ENCODE data around the gene MSL1.
A peak's percentile ranks its signal among the peaks of the same experiment; 100 is the strongest.

Gene MSL1

GRCh38 chr17:40084477-40084876 lies 37.3 kb upstream of the MSL1 start:
- ChIA-PET CTCF (interaction anchor here (0.6 to 3.1 kb wide), 4 partner anchors 9 to 84 kb away, joined by 3 to 29 read pairs (median 4); no protein-coding TSS in a partner anchor), POLR2A (no interaction called here)
- no peak for DNase-seq (ENCODE audit: extremely low spot score)
- TF ChIP-seq NFRKB (IDR thresholded peaks at IDR 0.05) (no peak), FOXK2 (IDR thresholded peaks at IDR 0.05) (no peak), L3MBTL2 (conservative IDR thresholded peaks at IDR 0.05) (no peak), HDGF (IDR thresholded peaks at IDR 0.05; ENCODE audit: borderline replicate concordance) (no peak), ZNF384 (IDR thresholded peaks at IDR 0.05) (no peak), SUZ12 (IDR thresholded peaks at IDR 0.05) (no peak), ELF4 (IDR thresholded peaks at IDR 0.05) (no peak), FOXA1 (IDR thresholded peaks at IDR 0.05) (no peak), ARNT (IDR thresholded peaks at IDR 0.05) (no peak)
- TF ChIP-seq, protein P1, sequence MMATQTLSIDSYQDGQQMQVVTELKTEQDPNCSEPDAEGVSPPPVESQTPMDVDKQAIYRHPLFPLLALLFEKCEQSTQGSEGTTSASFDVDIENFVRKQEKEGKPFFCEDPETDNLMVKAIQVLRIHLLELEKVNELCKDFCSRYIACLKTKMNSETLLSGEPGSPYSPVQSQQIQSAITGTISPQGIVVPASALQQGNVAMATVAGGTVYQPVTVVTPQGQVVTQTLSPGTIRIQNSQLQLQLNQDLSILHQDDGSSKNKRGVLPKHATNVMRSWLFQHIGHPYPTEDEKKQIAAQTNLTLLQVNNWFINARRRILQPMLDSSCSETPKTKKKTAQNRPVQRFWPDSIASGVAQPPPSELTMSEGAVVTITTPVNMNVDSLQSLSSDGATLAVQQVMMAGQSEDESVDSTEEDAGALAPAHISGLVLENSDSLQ (IDR thresholded peaks at IDR 0.05): no peak

GRCh38 chr17:40086150-40087044 lies 35.4 kb upstream of the MSL1 start:
- ChIA-PET POLR2A (interaction anchor here (0.9 to 2.2 kb wide), 4 partner anchors 25 to 51 kb away, joined by 3 to 8 read pairs (median 5); partner anchors contain the start of gene MED24), CTCF (interaction anchor here (0.6 to 3.1 kb wide), 17 partner anchors 9 to 401 kb away, joined by 3 to 29 read pairs (median 5); partner anchors contain the start of genes CSF3 and NR1D1)
- TF ChIP-seq FOXA1 (IDR thresholded peaks at IDR 0.05): no peak
- no peak for TF ChIP-seq SP1 (IDR thresholded peaks at IDR 0.05)
- no peak for TF ChIP-seq SUZ12 (IDR thresholded peaks at IDR 0.05)
- TF ChIP-seq NFRKB (IDR thresholded peaks at IDR 0.05): no peak
- no peak for TF ChIP-seq L3MBTL2 (conservative IDR thresholded peaks at IDR 0.05)
- TF ChIP-seq ZNF384 (IDR thresholded peaks at IDR 0.05): no peak
- TF ChIP-seq ARNT (IDR thresholded peaks at IDR 0.05): no peak
- TF ChIP-seq LEF1 (IDR thresholded peaks at IDR 0.05; ENCODE audit: borderline replicate concordance): no peak
- no peak for TF ChIP-seq TARDBP (IDR thresholded peaks at IDR 0.05)
- no peak for TF ChIP-seq FOXK2 (IDR thresholded peaks at IDR 0.05)
- no peak for TF ChIP-seq HDGF (IDR thresholded peaks at IDR 0.05; ENCODE audit: borderline replicate concordance)
- TF ChIP-seq FOXM1 (IDR thresholded peaks at IDR 0.05; ENCODE audit: borderline replicate concordance): no peak
- no peak for TF ChIP-seq CTBP1 (IDR thresholded peaks at IDR 0.05; ENCODE audit: borderline replicate concordance)
- peak; percentile 73 for DNase-seq (ENCODE audit: extremely low spot score)

DNA sequence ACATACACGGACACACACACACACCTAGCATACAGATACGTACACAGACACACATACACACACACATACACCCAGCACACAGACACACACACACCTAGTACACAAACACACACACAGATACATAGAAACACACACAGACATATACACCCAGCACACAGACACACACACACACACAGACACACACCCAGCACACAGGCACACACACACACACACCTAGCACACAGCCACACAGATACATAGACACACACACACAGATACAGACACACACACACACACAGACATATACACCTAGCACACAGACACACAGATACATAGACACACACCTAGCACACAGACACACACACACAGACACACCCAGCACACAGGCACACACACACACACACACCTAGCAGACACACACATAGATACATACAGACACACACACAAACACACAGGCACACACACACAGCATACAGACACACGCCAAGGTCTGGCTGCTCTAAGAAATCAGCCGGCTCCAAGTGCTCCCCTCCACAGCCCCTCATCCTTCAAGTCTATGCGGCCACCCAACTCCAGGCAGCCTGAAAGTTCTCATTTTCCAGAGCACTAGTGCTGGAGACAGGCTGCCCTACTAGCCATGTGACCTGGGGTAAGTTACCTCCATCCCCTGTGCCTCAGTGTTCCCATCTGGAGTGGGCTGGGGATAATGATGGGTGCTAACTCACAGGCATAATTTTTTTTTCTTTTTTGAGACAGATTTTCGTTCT lies 34.5 kb upstream of the MSL1 start:
- TF ChIP-seq TARDBP (IDR thresholded peaks at IDR 0.05) (0 out of 2 replicates have a peak, but pooled peaks have one; percentile 36), SP1 (IDR thresholded peaks at IDR 0.05) (no peak)
- CTCF ChIA-PET: interaction anchor here (0.6 to 3.1 kb wide), 8 partner anchors 8 to 402 kb away, joined by 3 to 29 read pairs (median 9); partner anchors contain the start of genes CSF3 and NR1D1
- DNase-seq (ENCODE audit: extremely low spot score): no peak
- POLR2A ChIA-PET: interaction anchor here (0.9 to 2.2 kb wide), 3 partner anchors 24 to 33 kb away, joined by 3 to 8 read pairs (median 4); partner anchors contain the start of gene MED24

- no peak for DNase-seq (ENCODE audit: extremely low spot score)
- ChIA-PET POLR2A (no interaction called here), CTCF (no interaction called here)
- TF ChIP-seq FOXA1 (IDR thresholded peaks at IDR 0.05): no peak
- no peak for TF ChIP-seq FOXM1 (IDR thresholded peaks at IDR 0.05; ENCODE audit: borderline replicate concordance)
- no peak for TF ChIP-seq LEF1 (IDR thresholded peaks at IDR 0.05; ENCODE audit: borderline replicate concordance)
- TF ChIP-seq, protein P1 (IDR thresholded peaks at IDR 0.05): no peak
- TF ChIP-seq L3MBTL2 (conservative IDR thresholded peaks at IDR 0.05): no peak
- TF ChIP-seq HDGF (IDR thresholded peaks at IDR 0.05; ENCODE audit: borderline replicate concordance): no peak
- no peak for TF ChIP-seq ZNF384 (IDR thresholded peaks at IDR 0.05)
- no peak for TF ChIP-seq ELF4 (IDR thresholded peaks at IDR 0.05)
- no peak for TF ChIP-seq SUZ12 (IDR thresholded peaks at IDR 0.05)
- TF ChIP-seq NFRKB (IDR thresholded peaks at IDR 0.05): no peak
These were observed 33.7 kb upstream of the MSL1 start for GRCh38 chr17:40087903-40088718.

DNA sequence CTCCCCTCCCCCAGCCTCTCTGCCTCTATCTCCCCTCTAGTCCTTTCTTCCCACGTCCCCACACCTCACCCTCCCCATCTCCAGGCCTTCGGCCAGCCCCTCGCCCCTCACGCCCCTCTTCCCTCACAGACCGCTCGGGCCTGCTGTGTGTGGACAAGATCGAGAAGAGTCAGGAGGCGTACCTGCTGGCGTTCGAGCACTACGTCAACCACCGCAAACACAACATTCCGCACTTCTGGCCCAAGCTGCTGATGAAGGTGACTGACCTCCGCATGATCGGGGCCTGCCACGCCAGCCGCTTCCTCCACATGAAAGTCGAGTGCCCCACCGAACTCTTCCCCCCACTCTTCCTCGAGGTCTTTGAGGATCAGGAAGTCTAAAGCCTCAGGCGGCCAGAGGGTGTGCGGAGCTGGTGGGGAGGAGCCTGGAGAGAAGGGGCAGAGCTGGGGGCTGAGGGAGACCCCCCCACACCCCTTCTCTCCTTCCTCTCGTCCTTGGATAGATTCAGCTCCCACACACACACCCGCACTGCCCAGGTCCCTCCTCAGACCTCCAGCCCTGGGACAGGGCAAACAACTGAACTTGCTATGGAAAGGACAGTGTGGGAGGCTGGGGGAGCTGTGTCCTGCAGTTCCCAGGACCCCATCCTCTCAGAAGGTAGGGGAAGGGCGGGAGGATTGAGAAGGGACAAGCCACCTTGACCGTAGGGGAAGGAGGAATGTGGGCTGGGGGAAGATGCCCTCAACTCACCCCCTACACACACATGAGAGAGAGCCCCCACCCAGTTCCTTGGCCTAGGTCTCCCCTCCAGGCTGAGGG lies 32.5 kb upstream of the MSL1 start:
- TF ChIP-seq SUZ12 (IDR thresholded peaks at IDR 0.05): no peak
- no peak for TF ChIP-seq ARNT (IDR thresholded peaks at IDR 0.05)
- no peak for TF ChIP-seq FOXM1 (IDR thresholded peaks at IDR 0.05; ENCODE audit: borderline replicate concordance)
- TF ChIP-seq L3MBTL2 (conservative IDR thresholded peaks at IDR 0.05): no peak
- TF ChIP-seq FOXA1 (IDR thresholded peaks at IDR 0.05): no peak
- TF ChIP-seq CTBP1 (IDR thresholded peaks at IDR 0.05; ENCODE audit: borderline replicate concordance): no peak
- ChIA-PET CTCF (interaction anchor here (1.7 kb wide), 1 partner anchor 54 kb away, joined by 6 read pairs; no protein-coding TSS in a partner anchor), POLR2A (interaction anchor here (1.0 kb wide), 1 partner anchor 9 kb away, joined by 3 read pairs; no protein-coding TSS in a partner anchor)
- DNase-seq (ENCODE audit: extremely low spot score): no peak

Measured in HEK293T (cell line).